Progenitor cell of endocrine pancreas (in vitro differentiated cells): ENCODE measurements around the gene BMP3. TPM values are rescaled to one million over a fixed set of nuclear protein-coding genes. Genes with fewer than 3 reads are reported as not detected.

ENCODE experiments used
- DNase-seq: peaks from one replicate; pipeline ENCODE4 v3.0.0; 2021; ENCODE audit warnings: low spot score; ENCODE audit not compliant: unreplicated experiment
- H3K27ac Mint-ChIP-seq: 2 replicates; pipeline ENCODE4 v1.8.0; 2021; ENCODE audit warnings: mild to moderate bottlenecking, moderate library complexity, mixed read lengths
- H3K27me3 Mint-ChIP-seq: 2 replicates; pipeline ENCODE4 v1.8.0; 2021; ENCODE audit warnings: mixed read lengths
- H3K36me3 Mint-ChIP-seq: 2 replicates; pipeline ENCODE4 v1.8.0; 2022; ENCODE audit warnings: mixed read lengths; ENCODE audit not compliant: insufficient read depth
- H3K4me1 Mint-ChIP-seq: 2 replicates; pipeline ENCODE4 v1.8.0; 2021; ENCODE audit warnings: low read depth, mixed read lengths
- H3K4me3 Mint-ChIP-seq: 2 replicates; pipeline ENCODE4 v1.8.0; 2021; ENCODE audit warnings: low read depth, mild to moderate bottlenecking, moderate library complexity, mixed read lengths
- H3K9me3 Mint-ChIP-seq: 2 replicates; pipeline ENCODE4 v1.8.0; 2021; ENCODE audit warnings: low read depth, mixed read lengths
- long read RNA-seq: library from polyadenylated mRNA; unstranded; transcript quantifications from one replicate; pipeline ENCODE4 v2.0.0, GENCODE V29; 2020
- total RNA-seq: library from RNA; stranded (reverse); gene quantifications from 2 replicates; pipeline ENCODE4 v1.2.1, GENCODE V29; 2021
- TF ChIP-seq, protein P1 (sequence below): fragments of 200-600 bp; sonication (generic); IDR thresholded peaks from one replicate; pipeline ENCODE4 v1.5.0; 2021; ENCODE audit warnings: antibody characterized with exemption, mild to moderate bottlenecking; ENCODE audit not compliant: unreplicated experiment

Gene BMP3, protein sequence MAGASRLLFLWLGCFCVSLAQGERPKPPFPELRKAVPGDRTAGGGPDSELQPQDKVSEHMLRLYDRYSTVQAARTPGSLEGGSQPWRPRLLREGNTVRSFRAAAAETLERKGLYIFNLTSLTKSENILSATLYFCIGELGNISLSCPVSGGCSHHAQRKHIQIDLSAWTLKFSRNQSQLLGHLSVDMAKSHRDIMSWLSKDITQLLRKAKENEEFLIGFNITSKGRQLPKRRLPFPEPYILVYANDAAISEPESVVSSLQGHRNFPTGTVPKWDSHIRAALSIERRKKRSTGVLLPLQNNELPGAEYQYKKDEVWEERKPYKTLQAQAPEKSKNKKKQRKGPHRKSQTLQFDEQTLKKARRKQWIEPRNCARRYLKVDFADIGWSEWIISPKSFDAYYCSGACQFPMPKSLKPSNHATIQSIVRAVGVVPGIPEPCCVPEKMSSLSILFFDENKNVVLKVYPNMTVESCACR
- 4.9 and 10.9 TPM in 2 replicates for total RNA-seq
- long read RNA-seq, full-length matches to known transcripts = 17 of 38 reads
- long read RNA-seq, partial matches to known transcripts = 19 of 38 reads
- long read RNA-seq, other reads (novel, unspliced or antisense) = 2 of 38 reads

DNA sequence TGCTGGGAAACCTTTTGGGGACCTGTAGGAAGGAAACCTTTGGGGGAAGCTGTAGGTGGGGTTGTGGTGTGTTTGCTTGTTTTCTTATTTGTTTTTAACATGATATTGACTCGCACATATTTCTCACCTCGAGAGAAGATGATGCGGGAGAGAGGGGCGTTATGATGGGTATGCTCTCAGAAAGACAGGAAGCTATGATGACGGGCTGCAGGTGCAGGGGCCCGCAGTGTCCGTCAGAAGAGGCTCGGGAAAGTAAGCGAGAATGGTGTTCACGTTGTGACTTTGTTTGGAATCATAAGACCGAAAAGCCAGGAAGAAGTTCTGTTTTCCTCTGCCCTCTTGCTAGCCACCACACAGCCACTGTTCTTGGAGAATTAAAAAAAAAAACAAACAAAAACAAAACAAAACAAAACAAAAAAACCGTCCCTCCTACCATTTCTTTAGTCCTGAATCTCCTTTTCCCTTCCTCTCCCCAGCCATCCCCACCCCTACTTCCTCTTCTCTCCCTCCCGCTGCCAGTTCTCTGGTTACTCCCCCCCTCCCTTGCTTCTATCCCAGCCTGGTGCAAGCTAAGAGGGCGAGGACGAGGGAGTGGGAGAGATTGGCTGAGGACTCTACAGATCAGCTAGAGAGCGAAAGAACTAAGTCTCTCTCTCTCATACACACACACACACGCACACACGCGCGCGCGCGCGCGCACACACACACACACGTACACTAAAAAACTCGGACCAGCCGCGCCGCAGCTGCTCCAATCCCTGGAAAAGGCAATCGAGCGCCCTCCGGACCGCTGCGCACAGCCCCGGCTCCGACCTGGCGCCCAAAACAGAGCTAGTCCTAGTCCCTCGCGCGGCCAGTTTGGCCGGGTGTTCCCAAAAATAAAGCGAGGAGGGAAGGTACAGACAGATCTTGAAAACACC lies at the start of gene BMP3:
Gene BMP3, plus strand, starts transcription at position 648 of the 920 bp plus-strand sequence. CDS start 577 bp downstream, outside the sequence.
- Mint-ChIP-seq H3K27me3 (peaks cover 92% of the 10 kb centered on the region), H3K36me3 (no peaks in the 10 kb centered on the region), H3K4me1 (peaks cover 14% of the 10 kb centered on the region), H3K9me3 (no peaks in the 10 kb centered on the region), H3K27ac (peak within 1 kb of the TSS; percentile 93), H3K4me3 (peak within 1 kb of the TSS; percentile 94)
- TF ChIP-seq, protein P1, sequence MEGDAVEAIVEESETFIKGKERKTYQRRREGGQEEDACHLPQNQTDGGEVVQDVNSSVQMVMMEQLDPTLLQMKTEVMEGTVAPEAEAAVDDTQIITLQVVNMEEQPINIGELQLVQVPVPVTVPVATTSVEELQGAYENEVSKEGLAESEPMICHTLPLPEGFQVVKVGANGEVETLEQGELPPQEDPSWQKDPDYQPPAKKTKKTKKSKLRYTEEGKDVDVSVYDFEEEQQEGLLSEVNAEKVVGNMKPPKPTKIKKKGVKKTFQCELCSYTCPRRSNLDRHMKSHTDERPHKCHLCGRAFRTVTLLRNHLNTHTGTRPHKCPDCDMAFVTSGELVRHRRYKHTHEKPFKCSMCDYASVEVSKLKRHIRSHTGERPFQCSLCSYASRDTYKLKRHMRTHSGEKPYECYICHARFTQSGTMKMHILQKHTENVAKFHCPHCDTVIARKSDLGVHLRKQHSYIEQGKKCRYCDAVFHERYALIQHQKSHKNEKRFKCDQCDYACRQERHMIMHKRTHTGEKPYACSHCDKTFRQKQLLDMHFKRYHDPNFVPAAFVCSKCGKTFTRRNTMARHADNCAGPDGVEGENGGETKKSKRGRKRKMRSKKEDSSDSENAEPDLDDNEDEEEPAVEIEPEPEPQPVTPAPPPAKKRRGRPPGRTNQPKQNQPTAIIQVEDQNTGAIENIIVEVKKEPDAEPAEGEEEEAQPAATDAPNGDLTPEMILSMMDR = no peak
- peak; percentile 20 for DNase-seq

DNA sequence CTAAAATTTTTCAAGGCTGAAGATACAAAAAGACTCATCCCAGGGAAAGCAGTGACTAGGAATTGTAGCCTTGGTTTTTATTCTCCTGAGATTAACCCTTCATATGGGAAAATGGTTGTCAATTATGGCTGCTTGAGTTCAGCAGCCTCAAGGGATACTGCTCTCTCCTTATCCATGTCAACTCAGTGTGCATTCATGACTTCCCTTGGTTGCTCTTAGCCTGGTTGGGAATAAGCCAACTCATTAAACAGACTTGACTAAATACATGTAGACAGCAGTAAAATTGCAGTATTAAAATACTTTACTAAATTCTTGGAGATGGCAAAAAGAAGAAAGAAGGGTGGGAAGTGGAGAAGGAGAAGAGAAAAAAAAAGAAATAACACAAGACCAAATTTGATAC lies 44.5 kb upstream of the BMP3 start:
- Mint-ChIP-seq H3K36me3 (no peaks in the 10 kb centered on the region), H3K4me1 (peaks cover 3% of the 10 kb centered on the region), H3K27me3 (no peaks in the 10 kb centered on the region), H3K9me3 (peaks cover 3% of the 10 kb centered on the region), H3K27ac (no peak overlapping the region), H3K4me3 (no peak overlapping the region)
- TF ChIP-seq, protein P1 = no peak
- no peak for DNase-seq

DNA sequence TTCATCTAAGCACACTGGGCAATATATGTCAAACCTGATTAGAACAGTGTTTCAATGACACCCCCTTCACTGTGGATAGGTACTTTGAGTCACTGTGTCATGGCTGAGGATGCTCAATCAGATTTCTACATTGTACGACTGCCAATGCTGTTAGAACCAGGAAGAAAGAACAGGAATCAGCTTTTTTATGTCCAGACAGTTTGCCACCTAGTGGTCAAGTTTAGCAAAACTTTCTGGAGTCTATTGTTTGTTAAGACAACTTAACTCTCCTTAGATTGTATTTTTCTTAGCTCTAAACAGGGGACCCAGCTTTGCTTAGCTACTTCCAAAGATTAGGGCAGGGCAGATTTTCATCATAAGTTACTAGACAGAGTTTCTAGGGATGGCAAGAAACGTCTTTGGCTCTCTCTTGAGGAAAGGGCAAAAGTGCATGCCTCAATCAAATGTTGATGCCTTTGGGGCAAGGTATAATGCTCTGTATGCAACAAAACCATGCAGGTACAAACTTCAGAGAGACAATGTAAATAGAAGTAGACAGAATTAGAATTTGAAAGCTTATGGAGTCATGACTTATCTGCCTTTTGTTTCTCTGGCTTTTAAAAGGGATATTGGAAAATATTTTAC lies 40.5 kb upstream of the BMP3 start:
- Mint-ChIP-seq H3K9me3 (peaks cover 4% of the 10 kb centered on the region), H3K4me1 (peaks cover 3% of the 10 kb centered on the region), H3K27me3 (peaks cover 4% of the 10 kb centered on the region), H3K27ac (no peak overlapping the region), H3K4me3 (no peak overlapping the region), H3K36me3 (no peaks in the 10 kb centered on the region)
- DNase-seq = no peak
- TF ChIP-seq, protein P1 = peak; percentile 76

DNA sequence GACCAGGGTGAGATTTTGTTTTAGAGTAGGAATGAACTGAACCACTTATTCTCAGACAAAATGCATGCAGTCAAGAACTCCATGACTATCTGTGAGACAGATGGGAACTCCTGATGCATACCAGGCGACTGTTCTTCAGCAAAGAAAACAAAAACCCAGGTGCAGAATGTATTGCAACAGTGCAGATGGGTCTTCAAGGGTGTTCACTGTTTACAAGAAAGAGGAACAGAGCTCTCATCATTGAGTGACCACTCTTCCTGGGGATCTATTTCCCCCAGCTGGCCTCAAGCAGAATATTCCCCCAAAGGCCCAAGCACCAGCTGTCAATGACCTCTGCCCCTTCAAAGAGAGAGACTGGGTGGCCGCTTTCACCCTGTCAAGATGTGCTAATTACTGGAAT lies 39.7 kb upstream of the BMP3 start:
- no peak for DNase-seq
- H3K9me3 Mint-ChIP-seq = peaks cover 4% of the 10 kb centered on the region

More for the DNA sequence above, 39.7 kb upstream of the BMP3 start:
- Mint-ChIP-seq H3K4me3 (no peak overlapping the region), H3K4me1 (peaks cover 3% of the 10 kb centered on the region), H3K27ac (no peak overlapping the region), H3K36me3 (no peaks in the 10 kb centered on the region), H3K27me3 (peaks cover 4% of the 10 kb centered on the region)
- TF ChIP-seq, protein P1 = no peak
